OCI-LY3 (cell line): ENCODE measurements around the gene IL18R1.

Experiments
- CTCF ChIP-seq: fragments of 200-600, 300-600 bp; sonication (generic); IDR thresholded peaks from 2 replicates; pipeline ENCODE4 v1.5.1; 2014; ENCODE audit warnings: antibody characterized with exemption, low read length, low read depth
- EZH2phosphoT487 ChIP-seq: fragments of 200-600 bp; shearing (Covaris generic); IDR thresholded peaks from 2 replicates; pipeline ENCODE4 v1.6.1; 2018; ENCODE audit warnings: antibody characterized with exemption, mixed run types, low read depth

- TF ChIP-seq CTCF (no peak), EZH2phosphoT487 (no peak)
These were observed 71.7 kb downstream of the IL18R1 start for GRCh38 chr2:102427249-102427648.
